HG03159 (cell line): ENCODE data around the gene ACOT12.

Experiments used
- ATAC-seq: cut with Tn5 transposase; IDR thresholded peaks from one replicate; pipeline ENCODE4 v1.9.1; 2021; ENCODE audit warnings: mild to moderate bottlenecking, moderate library complexity; ENCODE audit not compliant: unreplicated experiment

Gene ACOT12

DNA sequence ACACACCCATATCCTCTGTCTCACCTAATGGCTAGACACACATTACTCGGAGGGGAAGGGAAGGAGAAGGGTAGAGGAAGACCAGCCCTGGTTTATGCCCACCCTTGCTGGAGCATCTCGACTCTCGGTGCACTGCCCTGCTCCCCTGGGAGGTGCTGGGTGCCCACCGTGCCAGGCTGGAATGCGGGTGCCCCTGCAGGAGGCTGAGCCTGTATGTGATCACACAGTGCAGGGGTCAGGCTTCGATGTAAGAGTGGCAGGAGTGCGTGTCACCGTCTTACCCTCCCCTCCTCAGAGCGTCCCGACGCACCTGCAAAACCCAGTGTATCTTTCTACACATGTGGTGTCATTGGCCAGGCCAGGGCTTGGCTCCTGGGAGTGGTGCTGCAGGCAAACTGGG is 7.3 kb upstream of the ACOT12 start:
- no peak for ATAC-seq

- ATAC-seq = no peak
Measured at GRCh38 chr5:81400375-81400774, 6.4 kb upstream of the ACOT12 start.

DNA sequence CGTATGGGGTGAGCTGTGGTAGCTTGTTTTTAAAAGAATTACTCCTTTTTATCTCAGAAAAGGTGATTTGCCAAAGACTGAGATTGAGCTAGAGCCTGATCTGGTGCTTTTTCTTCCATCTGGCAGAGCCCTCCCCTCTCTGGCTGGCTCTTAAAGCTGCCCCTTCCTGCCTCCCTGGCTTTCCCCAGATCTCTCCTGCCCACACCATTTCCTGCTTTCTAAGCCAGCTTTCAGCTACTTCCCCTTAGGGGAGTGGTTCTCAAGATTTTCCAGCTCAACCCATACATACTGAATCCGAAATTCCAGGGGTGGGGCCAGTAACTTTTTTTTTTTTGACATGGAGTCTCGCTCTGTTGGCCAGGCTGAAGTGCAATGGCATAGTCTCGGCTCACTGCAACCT is 4.8 kb upstream of the ACOT12 start:
- ATAC-seq = no peak

GRCh38 chr5:81397176-81397575 is 3.2 kb upstream of the ACOT12 start:
- no peak for ATAC-seq

DNA sequence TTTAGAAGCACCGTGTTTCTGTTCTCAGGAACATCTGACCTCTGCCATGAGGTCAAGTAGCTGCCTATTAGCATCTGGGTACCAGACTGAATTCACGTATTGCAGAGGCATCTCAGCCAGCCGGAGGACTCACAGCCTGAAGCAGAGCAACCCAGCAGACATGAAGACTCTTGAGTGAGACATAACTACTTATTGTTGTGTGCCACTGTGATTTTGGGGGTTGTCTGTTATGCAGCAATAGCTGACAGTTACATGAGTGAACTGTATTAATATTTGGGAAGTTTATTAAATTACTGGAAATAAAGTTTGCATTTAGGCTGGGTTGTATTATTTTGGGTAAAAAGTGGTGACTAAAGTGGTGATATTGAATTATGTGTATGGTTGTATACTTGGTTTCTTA is 1.3 kb upstream of the ACOT12 start:
- no peak for ATAC-seq

DNA sequence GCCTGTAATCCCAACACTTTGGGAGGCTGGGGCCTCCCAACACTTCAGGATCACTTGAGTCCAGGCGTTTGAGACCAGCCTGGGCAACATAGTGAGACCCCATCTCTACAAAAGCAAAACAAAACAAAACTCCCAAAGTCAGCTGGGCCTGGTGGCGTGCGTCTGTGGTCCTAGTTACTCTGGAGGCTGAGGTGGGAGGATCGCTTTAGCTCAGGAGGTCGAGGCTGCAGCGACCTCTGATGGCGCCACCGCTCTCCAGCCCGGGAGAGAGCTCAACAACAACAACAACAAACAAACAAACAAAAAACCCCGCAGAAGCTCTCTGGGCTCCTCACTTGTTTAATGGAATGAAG is 528 bp downstream of the ACOT12 start:
- ATAC-seq = no peak

- no peak for ATAC-seq
Measured at GRCh38 chr5:81389025-81389424, 4.9 kb downstream of the ACOT12 start.

DNA sequence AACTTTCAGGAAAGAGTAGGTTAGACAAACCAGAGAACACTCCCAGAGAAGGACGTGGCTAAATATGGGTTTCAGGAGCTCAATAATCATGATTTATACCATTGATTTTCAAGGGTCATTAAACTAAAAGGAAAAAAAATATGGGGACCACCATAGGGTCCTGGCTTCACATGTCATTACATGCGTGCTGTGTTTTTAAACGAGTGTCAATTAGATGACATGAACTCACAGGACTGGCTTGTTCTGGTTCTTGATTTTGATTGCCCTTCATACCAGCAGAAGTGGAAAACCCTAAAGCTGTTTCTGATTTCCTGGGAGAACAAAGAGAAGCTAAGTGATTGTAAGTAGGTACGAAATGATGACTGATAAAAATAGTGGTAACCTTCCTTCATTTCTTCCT is 5.8 kb downstream of the ACOT12 start:
- no peak for ATAC-seq

GRCh38 chr5:81383867-81384266 is 10.1 kb downstream of the ACOT12 start:
- ATAC-seq = no peak

GRCh38 chr5:81371354-81371876 is 22.5 kb downstream of the ACOT12 start:
- no peak for ATAC-seq

DNA sequence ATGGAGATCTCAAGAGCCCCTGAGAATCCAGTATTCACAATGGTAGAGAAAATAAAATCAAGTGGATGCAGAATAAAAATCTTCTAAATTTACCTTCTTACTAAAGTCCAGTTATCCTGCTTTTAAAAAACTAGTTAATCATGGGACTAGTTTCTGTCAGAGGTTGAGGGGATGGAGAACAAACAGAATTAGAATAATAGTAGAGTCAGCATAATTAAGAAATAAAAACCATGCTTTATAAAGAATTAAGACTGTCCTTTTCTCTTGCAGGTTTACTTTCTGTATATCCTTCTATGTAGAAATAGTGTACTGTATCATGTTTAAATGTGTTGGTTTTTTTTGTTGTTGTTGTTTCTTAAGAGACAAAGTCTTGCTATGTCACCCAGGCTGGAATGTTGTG is 23.0 kb downstream of the ACOT12 start:
- ATAC-seq = no peak

DNA sequence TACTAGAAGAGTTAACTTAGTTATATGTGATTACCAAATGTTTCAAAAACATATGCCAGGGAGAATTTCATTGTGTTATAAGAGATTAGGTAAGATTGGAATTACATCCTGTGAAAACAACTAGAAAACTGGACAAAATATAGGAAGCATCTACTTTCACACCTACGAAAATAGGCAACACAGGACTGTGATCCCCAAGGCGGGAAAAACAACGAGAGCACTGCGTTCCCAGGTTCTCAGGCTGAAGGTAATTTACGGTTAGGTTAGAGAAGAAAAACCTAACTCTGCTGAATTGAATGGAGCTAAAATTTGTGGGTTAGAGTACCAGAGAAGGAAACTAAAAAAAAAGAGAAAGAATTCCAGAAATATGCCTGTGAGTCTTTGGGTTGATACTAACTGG is 28.4 kb downstream of the ACOT12 start:
- no peak for ATAC-seq

- ATAC-seq = no peak
Measured at GRCh38 chr5:81363093-81363871, 30.7 kb downstream of the ACOT12 start.

DNA sequence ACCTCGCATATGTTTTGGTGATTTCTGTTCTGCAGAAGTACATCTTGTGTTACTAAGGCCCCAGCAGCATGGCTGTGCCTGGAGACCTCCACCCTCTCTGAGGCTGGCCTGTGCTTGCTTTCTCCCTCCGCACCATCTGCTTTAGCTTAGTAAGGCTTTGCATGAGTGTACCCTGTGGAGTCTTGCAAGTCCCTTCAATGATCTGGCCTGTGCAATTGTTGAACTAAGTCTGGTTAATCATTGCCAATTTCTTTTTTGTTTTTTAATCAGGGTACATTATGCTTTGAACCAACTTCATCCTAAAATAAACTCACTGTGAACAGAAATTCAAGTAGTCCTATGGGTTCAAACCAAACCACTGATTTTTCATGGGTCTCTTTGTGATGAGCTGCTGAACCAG is 32.3 kb downstream of the ACOT12 start:
- ATAC-seq = no peak

GRCh38 chr5:81360640-81361039 is 33.3 kb downstream of the ACOT12 start:
- no peak for ATAC-seq

DNA sequence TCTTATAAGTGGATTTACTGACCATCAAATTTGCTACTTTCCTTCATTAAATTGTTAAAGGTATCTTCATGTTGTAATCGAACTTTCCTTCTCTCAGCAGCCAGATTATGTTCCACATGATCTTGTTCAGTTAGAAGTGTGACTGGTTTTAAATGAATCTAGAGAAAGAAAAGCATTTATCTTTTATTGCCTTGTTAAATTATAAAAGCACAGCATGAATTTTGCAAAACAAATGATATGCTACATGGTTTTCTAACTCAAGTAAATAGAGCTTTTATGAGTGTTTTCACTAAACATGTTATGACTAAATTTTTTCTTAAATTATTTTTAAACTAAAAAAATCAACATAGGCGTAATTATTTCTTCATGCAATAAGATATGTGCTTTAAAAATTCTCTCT is 34.1 kb downstream of the ACOT12 start:
- no peak for ATAC-seq

DNA sequence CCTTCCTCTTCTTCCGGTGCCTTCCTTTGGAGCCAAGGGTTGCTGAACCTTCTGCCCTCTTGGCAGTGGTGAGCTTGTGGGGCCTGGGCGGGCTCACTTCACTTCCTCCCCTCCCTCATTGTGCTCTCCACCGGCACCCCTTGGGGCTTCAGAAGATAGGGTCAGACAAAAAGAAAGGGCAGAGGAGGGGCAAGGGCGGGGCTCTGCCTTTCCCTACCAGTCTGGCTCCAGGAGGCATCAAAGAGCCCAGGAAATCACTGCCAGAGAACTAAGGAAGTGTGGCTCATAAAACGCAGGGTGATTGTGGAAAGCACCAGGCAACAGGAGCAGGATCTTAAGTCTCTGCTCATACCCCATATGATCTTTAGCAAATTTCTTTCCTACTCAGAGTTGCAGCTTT is 34.8 kb downstream of the ACOT12 start:
- ATAC-seq = no peak

DNA sequence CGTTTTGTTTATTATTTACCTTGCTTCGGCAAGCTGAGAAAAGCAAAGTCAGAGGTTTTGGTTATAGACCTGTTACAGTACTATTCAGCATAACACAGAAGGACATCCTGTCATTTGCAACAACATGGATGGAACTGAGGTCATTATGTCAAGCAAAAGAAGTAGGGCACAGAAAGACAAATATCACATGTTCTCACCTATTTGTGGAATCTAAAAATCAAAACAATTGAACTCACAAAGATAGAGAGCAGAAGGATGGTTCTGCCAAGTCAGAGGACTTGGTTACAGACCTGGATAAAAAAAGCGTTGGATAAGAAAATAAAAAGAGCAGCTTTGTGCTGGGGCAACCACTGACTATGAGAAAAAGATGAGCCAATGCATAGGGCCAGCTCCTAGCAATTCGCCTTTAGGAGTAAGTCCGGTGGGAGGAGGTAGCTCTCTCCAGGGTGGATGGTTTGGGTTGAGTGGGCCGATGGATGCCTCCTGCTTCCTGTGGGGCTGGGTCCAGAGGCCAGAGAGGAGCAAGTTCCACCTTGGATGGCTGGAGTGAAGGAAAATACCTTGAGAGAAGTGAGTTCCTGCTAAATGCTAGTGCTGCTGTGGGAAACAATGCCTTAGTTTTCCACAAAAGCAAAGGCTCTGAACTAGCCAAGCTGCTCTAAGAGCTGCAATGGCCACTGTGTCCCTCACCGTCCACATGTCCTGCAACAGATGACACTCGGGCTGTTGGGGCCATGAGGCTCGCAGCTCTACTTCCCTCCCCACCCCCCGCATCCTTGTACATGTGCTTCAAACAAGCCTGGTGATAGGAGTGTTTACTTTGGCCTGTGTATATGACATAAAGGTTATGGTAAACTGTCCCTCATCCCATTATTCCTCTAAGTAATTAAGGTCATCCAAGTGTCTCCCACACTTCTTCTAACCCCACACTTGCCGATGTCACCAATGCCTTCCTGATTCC is 38.4 kb downstream of the ACOT12 start:
- ATAC-seq = no peak

- no peak for ATAC-seq
Measured at GRCh38 chr5:81354093-81354492, 39.8 kb downstream of the ACOT12 start.

DNA sequence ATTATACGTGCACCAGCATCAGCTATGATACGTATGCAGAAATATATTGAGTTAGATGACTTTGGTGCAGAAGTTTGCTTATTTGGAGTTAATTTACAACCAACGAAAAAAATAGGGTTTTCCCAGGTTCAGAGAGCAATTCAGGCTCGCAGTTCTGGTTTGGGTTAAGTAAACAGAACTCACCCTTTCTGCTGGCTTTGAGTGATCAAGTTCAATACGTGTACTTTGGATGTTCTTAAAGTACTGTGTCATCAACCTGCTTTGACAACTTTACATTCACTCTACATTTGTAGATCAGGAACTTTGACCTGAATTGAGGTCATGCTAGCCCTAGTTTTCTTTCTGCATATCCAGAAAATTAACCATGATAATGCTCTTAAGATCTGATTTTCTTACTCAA is 40.7 kb downstream of the ACOT12 start:
- no peak for ATAC-seq

GRCh38 chr5:81350507-81350906 is 43.4 kb downstream of the ACOT12 start:
- ATAC-seq = no peak

- ATAC-seq = no peak
Measured at GRCh38 chr5:81349161-81349560, 44.8 kb downstream of the ACOT12 start.
